Measurements from ENCODE around the gene ATXN7L2. TPM values are rescaled to one million over a fixed set of nuclear protein-coding genes. Genes with fewer than 3 reads are reported as not detected.

ATXN7L2 gene
- total RNA-seq, 1 donor from 2014 or later = 3.2 TPM

- no peak for TF ChIP-seq CTCF (IDR thresholded peaks at IDR 0.05; ENCODE audit: unreplicated experiment)
- peaks cover 9% of the 10 kb centered on the region for H3K36me3 Mint-ChIP-seq (ENCODE audit: low read depth, unreplicated experiment)
- no peaks in the 10 kb centered on the region for H3K9me3 Mint-ChIP-seq (ENCODE audit: unreplicated experiment)
- peak overlapping the region; percentile 87 for H3K27ac Mint-ChIP-seq (ENCODE audit: unreplicated experiment)
- H3K27me3 Mint-ChIP-seq (ENCODE audit: unreplicated experiment) = peaks cover 25% of the 10 kb centered on the region
- H3K4me3 Mint-ChIP-seq (ENCODE audit: unreplicated experiment) = peak overlapping the region; percentile 90
- no peak for DNase-seq (ENCODE audit: low spot score)
- H3K4me1 Mint-ChIP-seq (ENCODE audit: unreplicated experiment) = peaks cover 7% of the 10 kb centered on the region
These were observed 1.3 kb downstream of the ATXN7L2 start for GRCh38 chr1:109485001-109485400.

GRCh38 chr1:109487261-109487660, 3.6 kb downstream of the ATXN7L2 start:
- TF ChIP-seq CTCF (IDR thresholded peaks at IDR 0.05; ENCODE audit: unreplicated experiment) = no peak
- DNase-seq (ENCODE audit: low spot score) = no peak
- Mint-ChIP-seq H3K4me3 (ENCODE audit: unreplicated experiment) (no peak overlapping the region), H3K27me3 (ENCODE audit: unreplicated experiment) (peaks cover 28% of the 10 kb centered on the region), H3K27ac (ENCODE audit: unreplicated experiment) (no peak overlapping the region), H3K4me1 (ENCODE audit: unreplicated experiment) (peaks cover 7% of the 10 kb centered on the region), H3K9me3 (ENCODE audit: unreplicated experiment) (no peaks in the 10 kb centered on the region), H3K36me3 (ENCODE audit: low read depth, unreplicated experiment) (no peaks in the 10 kb centered on the region)

- H3K36me3 Mint-ChIP-seq (ENCODE audit: low read depth, unreplicated experiment) = no peaks in the 10 kb centered on the region
- no peak overlapping the region for H3K4me3 Mint-ChIP-seq (ENCODE audit: unreplicated experiment)
These were observed 4.5 kb downstream of the ATXN7L2 start for GRCh38 chr1:109488201-109488600.

GRCh38 chr1:109488696-109489095, 5.0 kb downstream of the ATXN7L2 start:
- no peak for DNase-seq (ENCODE audit: low spot score)
- no peak for TF ChIP-seq CTCF (IDR thresholded peaks at IDR 0.05; ENCODE audit: unreplicated experiment)
- Mint-ChIP-seq H3K4me1 (ENCODE audit: unreplicated experiment) (peaks cover 7% of the 10 kb centered on the region), H3K27me3 (ENCODE audit: unreplicated experiment) (peaks cover 21% of the 10 kb centered on the region), H3K9me3 (ENCODE audit: unreplicated experiment) (no peaks in the 10 kb centered on the region), H3K36me3 (ENCODE audit: low read depth, unreplicated experiment) (no peaks in the 10 kb centered on the region), H3K4me3 (ENCODE audit: unreplicated experiment) (no peak overlapping the region), H3K27ac (ENCODE audit: unreplicated experiment) (no peak overlapping the region)

More at GRCh38 chr1:109488201-109488600, 4.5 kb downstream of the ATXN7L2 start:
- peaks cover 24% of the 10 kb centered on the region for H3K27me3 Mint-ChIP-seq (ENCODE audit: unreplicated experiment)
- TF ChIP-seq CTCF (IDR thresholded peaks at IDR 0.05; ENCODE audit: unreplicated experiment) = no peak
- H3K4me1 Mint-ChIP-seq (ENCODE audit: unreplicated experiment) = peaks cover 7% of the 10 kb centered on the region
- no peak for DNase-seq (ENCODE audit: low spot score)
- no peak overlapping the region for H3K27ac Mint-ChIP-seq (ENCODE audit: unreplicated experiment)
- H3K9me3 Mint-ChIP-seq (ENCODE audit: unreplicated experiment) = no peaks in the 10 kb centered on the region

- peak; percentile 61 for TF ChIP-seq CTCF (IDR thresholded peaks at IDR 0.05; ENCODE audit: unreplicated experiment)
- H3K9me3 Mint-ChIP-seq (ENCODE audit: unreplicated experiment) = no peaks in the 10 kb centered on the region
- no peaks in the 10 kb centered on the region for H3K36me3 Mint-ChIP-seq (ENCODE audit: low read depth, unreplicated experiment)
- no peaks in the 10 kb centered on the region for H3K4me1 Mint-ChIP-seq (ENCODE audit: unreplicated experiment)
- H3K4me3 Mint-ChIP-seq (ENCODE audit: unreplicated experiment) = no peak overlapping the region
- DNase-seq (ENCODE audit: low spot score) = peak; percentile 83
- peaks cover 14% of the 10 kb centered on the region for H3K27me3 Mint-ChIP-seq (ENCODE audit: unreplicated experiment)
- no peak overlapping the region for H3K27ac Mint-ChIP-seq (ENCODE audit: unreplicated experiment)
These were observed 6.6 kb downstream of the ATXN7L2 start for GRCh38 chr1:109490029-109490933.
